GM18502 (cell line): Measurements from ENCODE around the gene MYOG.

Experiments used
- ATAC-seq: cut with Tn5 transposase; IDR thresholded peaks from one replicate; pipeline ENCODE4 v1.9.1; 2021; ENCODE audit warnings: mild to moderate bottlenecking; ENCODE audit not compliant: unreplicated experiment, poor library complexity

The MYOG gene

DNA sequence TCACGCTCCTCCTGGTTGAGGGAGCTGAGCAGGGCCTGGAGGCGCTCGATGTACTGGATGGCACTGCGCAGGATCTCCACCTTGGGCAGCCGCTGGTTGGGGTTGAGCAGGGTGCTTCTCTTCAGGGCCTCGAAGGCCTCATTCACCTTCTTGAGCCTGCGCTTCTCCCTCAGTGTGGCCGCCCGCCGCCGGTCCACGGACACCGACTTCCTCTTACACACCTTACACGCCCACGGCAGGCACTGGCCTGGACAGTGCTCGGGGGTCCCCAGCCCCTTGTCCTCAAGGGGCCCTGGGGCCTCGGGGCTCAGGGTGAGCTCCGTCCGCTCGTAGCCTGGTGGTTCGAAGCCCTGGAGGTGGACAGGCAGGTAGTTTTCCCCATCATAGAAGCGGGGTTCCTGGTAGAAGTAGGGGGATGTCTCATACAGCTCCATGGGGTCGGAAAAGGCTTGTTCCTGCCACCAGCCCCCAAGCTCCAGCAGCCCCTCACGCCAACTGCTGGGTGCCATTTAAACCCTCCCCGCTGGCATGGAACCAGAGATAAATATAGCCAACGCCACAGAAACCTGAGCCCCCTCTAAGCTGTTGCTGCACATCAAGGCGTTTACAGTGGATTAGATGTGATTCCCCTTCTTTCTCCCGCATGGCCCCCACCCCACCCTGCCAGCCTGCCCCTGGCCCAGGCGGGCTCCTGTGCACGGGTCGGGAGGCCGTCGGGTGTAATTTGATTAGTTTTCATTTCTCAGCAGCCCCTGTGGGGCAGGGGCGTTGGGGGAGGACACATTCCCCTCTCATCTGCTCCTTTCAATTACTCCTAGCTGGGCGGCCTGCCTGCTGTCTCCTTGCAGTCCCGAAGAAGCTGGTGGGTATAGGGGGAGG, at the start of gene MYOG:
MYOG (minus strand) TSS at position 485 of the 879 bp plus-strand sequence; CDS start at position 434, 51 bp downstream.
- no peak for ATAC-seq

DNA sequence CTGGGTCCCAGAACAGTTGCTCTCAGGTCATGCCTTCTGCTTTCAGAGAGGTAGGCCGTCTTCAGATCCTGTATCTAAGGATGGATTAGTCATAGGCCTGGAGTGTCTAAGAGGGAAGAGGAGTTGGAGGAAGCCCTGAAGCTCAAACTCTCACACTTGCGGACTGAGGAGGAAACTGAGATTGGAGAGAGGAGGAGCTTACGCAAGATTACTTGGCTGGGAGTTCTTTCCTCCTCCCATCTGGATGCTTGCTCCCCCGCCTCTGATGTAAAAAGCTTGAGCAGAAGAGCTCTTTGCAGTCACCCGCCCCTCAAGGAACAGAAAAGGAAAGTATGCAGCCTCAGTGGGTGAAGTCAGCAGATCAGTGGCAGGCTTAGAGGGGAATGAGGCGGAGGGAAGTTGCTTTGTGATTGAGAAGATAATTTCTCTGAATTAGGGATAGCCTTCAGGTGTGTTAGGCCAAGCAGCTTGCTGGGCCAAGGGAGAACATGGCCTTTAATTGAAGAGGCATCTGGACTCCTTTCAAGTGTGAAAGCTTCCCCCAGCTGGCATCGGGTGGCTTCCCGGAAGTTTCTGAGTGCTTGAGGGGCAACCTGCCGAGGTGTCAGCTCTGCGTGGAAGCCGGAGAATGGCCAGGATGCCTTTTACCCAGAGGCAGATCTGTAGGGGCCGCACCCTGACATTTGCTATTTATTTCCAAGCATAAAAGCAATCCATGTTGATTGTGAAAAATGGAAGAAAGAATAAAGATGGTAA, 48.3 kb upstream of the MYOG start:
- ATAC-seq = no peak

DNA sequence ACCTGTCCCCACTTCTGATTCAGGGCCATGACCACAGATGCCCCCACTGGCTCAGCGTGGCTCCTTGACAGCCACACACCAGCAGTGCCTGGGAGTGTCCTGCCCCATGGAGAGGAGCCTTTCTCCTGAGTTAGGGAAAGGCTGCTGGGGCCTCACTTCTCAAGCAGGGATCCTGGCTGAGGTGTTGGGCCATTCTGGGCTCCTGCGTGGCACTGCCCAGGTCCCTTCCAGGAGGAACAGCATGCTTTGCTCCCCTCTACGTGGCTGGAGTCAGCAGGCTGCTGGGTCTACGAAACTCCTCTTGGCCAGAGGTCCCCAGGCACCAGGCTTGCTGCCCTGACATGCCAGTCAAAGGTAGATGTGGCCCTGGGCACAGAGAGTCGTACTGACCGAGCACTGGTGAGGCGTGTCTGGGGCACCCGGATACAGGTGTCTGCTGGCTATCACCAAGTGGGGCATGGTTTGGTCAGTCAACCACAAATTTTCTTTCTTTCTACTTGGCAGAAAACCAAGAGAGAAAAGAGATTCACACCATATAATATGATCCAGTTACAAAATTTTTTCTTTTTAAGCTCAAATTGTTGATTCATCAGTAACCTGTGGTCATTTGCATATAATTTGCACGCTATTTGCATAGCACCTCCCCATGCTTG, 45.9 kb upstream of the MYOG start:
- ATAC-seq = no peak

DNA sequence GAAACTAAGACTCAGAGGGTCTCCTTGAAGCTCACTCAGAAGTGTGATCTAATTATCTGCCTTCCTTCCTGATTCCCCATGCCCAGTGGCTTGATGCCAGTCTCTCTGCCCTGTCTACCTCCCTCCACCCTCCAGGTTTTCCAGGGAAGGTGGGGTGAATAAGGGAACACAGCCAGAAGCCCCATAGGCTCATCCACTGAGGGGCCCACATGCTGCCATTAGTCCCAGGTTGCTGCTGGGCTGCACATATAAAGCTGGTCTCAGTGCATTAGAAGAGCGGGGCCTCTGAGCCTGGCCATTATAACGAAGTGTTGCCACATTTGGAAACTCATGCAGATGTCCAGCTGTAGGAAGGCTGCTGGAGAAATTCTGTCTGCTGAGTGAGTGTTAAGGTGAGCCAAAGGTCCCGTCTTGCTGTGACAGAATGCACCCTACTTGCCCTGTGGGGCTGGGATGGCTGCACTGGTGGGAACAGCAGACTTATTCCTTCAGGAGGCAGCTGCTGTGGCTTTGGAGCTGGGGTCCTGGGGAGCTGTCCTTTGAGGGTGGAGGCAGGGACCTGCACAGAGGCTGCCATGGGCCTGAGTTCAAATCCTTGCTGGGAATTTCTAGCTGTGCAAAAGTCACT, 44.7 kb upstream of the MYOG start:
- no peak for ATAC-seq

DNA sequence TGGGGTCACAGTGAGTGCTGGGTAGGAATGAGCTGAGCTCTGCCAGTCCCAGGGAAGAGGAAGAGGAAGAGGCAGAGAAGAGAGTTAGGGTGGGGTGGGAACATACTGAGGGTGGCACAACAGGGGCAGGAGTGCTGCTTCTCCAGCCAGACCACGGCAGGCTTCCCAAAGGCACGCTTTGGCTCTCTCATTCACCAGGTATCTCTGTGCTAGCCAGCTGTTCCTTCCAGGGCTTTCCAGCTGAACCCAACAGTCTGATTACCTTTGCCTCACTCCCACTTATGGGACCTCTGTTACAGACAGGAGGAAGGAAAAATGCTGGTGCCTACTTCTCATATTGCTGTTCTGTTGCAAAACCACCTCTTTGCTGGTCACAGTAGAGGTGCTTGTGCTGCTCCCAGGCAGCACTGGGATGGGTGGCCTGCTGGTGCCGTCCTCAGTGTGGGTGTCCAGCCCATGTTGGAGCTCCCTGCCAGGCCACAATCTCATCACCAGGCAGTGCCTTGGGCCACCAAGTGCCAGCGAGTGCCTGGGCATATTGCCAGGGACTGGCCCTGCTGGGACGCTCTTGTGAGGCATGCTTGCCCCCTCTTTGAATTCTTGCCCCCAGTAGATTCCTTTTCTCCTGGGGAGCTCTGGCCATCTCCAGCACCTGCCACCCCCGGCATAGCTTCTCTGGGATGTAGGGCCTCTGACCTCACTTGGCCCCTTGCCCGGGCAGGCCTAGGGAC, 43.9 kb upstream of the MYOG start:
- ATAC-seq = no peak

DNA sequence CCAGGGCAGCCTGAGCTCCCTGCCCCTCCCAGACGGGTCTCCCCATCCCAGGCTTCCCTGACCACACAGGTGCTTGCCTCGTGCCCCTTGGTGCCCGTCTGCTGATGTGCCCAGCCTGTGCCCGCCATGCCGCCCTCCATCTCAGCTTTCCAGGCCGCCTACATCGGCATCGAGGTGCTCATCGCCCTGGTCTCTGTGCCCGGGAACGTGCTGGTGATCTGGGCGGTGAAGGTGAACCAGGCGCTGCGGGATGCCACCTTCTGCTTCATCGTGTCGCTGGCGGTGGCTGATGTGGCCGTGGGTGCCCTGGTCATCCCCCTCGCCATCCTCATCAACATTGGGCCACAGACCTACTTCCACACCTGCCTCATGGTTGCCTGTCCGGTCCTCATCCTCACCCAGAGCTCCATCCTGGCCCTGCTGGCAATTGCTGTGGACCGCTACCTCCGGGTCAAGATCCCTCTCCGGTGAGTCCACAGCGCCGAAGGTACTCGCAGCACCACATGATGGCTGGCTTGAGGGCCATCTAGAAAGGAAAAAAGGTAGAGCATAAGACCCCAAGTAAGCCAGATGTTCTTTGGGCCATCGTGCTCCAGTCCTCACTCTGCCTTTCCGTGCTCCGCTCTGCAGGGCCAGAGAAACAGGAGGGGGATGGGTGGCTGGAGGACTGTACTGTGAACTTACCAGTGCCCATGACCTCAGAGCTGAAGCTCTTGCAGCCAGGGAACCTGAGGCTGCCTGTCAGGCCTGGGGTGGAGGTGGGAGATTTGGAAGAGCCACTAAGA, 43.1 kb upstream of the MYOG start:
- ATAC-seq = no peak

DNA sequence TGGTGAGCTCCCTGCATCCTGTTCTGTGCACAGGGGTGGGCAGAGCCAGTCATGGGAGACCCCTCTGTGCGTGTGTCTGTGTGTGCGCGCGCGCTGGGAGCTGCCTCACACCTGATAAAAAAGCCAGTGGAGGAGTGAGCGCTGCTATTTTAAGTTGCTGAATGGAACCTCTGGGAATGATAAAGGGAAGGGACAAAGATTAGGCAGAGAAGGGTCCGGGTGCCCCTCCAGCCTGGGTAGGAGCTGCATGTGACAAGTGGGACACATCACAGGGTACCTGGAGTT, 42.6 kb upstream of the MYOG start:
- ATAC-seq = no peak

DNA sequence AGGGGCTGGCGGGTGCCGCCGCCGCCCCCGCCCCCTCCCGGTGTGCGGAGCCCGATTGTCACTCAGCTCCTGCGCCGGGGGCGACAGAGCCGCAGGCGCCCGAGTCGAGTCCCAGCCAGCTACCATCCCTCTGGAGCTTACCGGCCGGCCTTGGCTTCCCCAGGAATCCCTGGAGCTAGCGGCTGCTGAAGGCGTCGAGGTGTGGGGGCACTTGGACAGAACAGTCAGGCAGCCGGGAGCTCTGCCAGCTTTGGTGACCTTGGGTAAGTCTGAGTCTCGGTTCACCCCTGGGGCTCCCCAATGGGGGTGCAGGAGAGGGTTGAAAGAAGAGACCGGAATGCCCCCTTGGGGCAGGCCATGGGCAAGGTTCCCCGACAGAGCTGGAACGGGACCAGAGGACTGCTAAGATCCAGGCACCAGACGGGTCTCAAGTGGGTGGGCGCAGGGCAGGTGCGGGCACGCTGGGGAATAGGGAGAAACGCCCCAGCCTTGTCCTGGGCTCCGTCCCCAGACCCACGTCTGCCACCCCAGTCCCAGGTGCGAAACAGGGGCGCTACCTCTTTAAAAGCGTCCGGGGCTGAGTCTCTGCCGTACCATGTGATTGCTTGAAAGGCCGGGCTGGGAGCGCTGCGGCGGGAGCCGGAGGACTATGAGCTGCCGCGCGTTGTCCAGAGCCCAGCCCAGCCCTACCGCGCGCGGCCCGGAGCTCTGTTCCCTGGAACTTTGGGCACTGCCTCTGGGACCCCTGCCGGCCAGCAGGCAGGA, 42.0 kb upstream of the MYOG start, which contains the start of gene ADORA1:
ADORA1 (plus strand) TSS at position 61 of the 765 bp plus-strand sequence. CDS start 1,116 bp downstream, outside the sequence.
- ATAC-seq = no peak

DNA sequence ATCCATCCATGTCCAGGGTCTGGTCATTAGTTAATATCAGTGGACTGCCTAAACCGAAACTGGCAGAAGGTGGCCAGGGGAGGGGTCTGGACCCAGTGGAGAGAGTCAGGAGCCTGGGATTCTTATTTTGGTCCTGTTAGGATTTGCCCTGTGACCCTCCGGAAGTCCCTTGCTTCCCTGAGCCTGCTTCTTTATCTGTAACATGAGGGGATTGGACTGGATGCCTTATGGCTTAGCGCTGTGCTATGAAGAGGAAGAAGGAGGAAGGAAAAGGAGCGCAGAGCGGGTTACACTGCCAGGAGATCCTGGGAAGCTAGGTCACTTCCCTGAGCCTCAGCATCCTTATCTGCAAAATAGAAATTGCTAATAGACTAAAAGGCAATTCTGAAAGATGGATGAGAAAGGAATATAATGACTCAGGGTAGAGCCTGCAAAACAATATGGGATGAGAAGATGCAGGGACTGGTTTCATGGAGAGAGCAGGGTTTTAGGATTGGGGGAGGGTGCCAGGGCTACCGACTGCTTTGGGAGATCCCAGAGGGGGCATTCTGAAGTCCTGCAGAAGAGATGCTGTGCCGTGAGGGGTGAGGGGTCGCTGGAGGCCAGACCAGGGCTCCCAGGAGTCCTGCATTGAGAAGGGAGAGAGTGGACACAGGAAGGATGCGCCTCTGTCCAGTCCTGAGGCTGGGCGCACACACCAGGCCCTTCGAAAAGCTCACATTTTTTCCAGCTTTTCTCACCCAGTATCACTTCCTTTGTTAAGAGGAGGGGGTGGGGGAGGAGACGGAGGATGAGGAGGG, 41.3 kb upstream of the MYOG start:
- no peak for ATAC-seq

DNA sequence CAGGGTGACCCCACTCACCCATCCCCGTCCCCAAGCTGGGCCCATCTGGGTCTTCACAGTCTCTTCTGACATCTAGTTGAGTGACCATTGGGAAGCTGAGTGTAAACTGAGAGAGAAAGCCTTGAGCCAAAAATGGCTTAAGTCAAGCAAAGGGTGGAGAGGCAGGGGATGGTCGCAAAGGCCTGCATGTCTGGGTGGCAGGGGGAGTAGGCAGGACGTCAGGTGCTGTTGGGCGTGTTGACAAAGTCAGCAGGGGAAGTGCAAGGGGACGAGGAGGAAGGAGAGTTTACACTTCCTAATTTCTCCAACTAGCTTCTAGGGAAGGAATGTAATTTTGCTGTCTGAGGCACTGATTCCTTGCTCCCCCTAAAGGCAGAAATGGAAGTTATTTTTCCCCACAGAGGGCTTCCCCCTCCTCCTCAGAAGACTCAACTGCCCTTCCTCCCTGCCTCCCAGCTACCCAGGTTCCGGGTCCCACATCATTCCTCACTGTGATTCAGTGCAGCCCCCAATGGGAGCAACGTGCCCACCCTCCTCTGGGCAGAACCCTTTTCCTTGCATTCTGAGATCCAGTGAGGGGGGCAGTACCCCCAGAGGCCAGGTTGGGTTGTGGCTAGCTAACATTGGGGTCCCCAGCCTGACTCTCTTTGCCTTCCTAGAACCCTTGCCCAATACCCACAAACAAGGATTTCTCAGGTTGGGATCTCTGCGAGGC, 40.5 kb upstream of the MYOG start:
- ATAC-seq = no peak

DNA sequence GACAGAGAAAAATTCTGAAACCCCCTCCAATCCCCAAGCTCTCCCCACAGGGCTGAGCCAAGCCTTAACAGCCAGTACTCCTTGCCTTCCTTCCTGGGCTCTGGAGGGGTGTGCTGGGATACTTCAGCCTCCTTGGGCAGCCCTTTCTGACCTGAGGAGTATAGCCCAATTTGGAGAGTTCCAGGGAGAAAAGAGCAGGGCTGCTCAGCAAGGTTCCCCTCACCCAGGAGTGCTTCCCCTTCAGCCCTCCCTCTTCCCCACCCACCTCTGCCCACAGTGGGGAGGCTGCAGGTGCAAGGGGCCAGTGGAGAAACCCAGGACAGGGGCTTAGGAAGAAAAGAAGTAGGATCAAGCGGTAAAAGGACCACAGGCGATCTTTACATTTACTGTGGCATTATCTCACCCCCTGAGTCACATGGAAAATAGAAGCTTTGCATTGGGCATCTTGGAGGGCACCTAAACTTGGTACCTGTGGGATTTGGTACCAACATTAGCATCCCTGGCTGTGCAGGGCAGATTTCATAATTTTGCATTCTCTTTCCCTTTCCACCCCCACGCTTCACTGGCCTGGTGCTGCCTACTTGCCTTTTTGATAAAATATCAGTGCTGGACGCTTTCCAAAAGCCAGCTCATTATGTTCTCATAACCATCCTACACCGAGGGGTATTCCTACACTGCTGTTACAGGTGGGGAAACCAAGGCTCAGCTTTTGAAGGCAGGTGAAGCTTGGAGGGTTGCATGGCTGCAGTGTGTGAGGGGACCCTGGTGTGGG, 38.9 kb upstream of the MYOG start:
- ATAC-seq = no peak

DNA sequence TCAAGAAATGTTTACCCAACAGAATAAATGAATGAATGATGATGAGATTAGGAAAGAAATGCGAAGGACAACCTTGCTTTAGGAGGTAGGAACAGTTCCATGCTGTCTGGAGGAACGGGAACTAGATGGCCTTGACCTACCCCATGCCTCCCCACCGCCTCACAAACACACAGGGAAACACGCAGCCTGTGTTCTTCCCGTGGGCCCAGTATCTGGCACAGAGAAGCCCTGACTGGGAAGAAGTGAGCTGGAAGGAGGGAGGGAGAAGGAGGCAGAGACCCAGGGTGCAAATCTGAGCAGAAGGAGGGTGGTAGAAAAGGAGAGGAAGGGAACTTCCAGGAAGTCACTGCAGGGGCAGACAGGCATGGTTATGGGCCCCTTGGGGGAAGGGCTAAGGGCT, 38.2 kb upstream of the MYOG start:
- ATAC-seq = no peak

DNA sequence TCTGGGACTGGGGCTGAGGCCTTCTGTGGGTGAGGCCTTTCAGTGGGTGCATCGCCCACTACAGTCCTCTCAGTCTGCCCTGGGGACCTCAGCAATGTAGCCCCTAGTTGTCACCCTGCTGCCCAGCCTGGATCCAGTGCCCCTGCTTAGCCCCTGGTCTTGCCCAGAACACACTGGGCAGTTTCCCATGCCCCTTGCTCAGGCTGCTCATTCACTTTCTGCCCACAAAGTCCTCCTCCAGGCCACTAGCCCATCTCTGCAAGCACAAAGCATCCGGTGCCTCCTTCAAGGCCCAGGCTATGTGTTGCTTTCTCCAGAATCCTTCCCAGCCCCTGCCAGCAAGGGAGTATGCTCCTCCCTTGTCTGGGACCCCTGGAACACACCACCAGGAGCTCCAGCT, 36.3 kb upstream of the MYOG start:
- ATAC-seq = no peak

DNA sequence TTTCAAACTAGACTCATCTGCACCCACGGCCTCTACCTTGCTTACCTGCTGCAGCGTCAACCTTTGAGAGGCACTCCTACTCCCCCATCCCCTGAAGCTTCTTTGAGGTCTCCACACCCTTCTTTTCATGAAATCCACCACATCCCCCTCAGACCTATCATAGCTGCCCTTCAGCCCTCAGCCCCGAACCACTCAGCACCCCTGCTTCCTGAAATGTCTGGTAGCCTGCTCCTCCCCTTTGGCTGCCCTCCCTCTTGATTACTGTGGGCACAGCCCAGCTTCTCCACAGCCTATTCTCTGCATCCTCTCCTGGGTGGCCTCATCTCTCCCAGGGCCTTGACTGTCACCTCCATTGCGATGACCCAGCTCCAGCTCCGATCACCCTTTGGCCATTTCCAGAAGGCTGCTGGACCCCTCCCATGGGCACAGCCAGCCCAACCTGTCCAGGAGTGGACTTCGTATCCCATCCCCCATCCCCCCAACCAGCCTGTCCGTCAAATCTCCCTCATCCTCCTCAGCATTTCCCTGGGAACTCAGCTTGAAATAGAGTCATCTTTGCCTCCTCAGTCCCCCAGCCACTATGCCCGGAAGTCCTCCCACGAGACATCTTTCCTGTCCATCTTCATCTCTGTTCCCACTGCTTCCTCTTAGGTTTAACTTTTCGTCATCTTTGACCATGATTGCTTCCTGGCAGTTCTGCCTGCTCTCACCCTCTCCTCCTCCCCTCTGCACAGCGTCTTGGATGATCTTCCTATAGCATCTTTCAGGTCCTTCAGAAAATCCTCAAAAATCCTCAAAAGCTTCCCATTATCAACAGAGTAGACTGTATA, 35.6 kb upstream of the MYOG start:
- ATAC-seq = no peak

DNA sequence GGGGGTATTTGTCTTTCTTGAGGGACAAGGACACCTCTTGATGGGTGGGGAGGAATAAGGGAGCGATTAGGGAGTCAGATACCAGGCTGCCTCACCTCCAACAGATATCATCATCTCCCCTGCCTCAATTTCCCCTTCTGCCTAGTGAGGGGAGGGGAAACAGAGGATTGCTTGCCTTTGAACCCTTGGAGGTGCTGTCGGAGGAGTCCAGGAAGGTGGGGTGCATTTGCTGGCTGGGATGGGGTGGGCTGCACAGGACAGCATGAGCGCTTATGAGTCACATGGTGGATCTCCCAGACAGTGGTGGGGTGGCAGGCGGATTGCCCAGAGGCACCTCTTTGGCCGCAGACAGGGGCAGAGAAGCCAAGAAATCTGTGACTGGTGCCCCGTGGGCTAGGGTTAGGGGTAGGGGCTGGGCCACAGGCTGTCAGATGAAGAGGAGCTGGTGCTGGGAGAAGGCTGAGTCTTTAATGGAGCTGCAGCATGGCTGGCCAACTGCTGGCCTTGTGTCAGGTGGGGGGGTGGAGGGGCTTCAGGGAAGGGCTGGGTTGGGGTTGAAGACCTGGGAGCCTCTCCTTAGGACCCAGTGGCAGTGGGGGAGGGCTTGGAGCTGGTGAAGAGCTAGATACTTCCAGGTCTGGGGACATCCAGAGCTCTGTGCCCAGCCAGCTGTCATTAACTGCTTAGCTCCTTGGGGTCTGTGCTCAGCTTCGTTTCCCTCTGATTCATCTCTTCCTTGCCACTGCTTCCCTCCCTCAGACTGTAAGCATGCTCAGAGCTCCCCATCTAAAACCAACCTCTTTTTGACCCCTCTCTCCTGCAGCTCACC, 34.7 kb upstream of the MYOG start:
- ATAC-seq = no peak
